HUDEP-2 (cell line): ENCODE measurements around the gene ZNF18.

ENCODE experiments used
- DNase-seq, 76 experiments: peaks; one replicate each; lab custom pipeline; 2025; ENCODE audit not compliant: unreplicated experiment in 76 of 76; lab: John Stamatoyannopoulos, UW

The ZNF18 gene

GRCh38 chr17:11997147-11997971 is at the start of gene ZNF18:
Gene ZNF18, minus strand, starts transcription at chr17:11997475. Its CDS starts 4,646 bp downstream, at chr17:11992829.
- peak; percentile 30 to 96 (median 91) for DNase-seq

GRCh38 chr17:12046786-12047185 is 49.5 kb upstream of the ZNF18 start:
- DNase-seq: peak in 2 of 76 experiments; percentile 9 to 36

GRCh38 chr17:12043702-12044101 is 46.4 kb upstream of the ZNF18 start:
- no peak for DNase-seq

- no peak for DNase-seq
These were observed 44.0 kb upstream of the ZNF18 start for GRCh38 chr17:12041312-12041711.

- no peak for DNase-seq
These were observed 43.2 kb upstream of the ZNF18 start for GRCh38 chr17:12040478-12040877.

- DNase-seq: no peak
These were observed 40.7 kb upstream of the ZNF18 start for GRCh38 chr17:12037970-12038369.

GRCh38 chr17:12035673-12036072 is 38.4 kb upstream of the ZNF18 start:
- DNase-seq: no peak

- no peak for DNase-seq
These were observed 37.3 kb upstream of the ZNF18 start for GRCh38 chr17:12034538-12034937.

GRCh38 chr17:12028611-12029010 is 31.3 kb upstream of the ZNF18 start:
- DNase-seq: no peak

GRCh38 chr17:12027658-12028057 is 30.4 kb upstream of the ZNF18 start:
- DNase-seq: no peak

- DNase-seq: no peak
These were observed 27.1 kb upstream of the ZNF18 start for GRCh38 chr17:12024327-12024726.

- DNase-seq: no peak
These were observed 25.0 kb upstream of the ZNF18 start for GRCh38 chr17:12022310-12022709.

- DNase-seq: no peak
These were observed 24.4 kb upstream of the ZNF18 start for GRCh38 chr17:12021623-12022140.

- peak in 70 of 76 experiments; percentile 12 to 93 (median 78) for DNase-seq
These were observed 23.7 kb upstream of the ZNF18 start, which contains the start of gene MAP2K4 for GRCh38 chr17:12020642-12021622. Gene MAP2K4, plus strand, starts transcription at chr17:12020877. Its CDS starts 10 bp downstream, at chr17:12020887.

- no peak for DNase-seq
These were observed 10.2 kb upstream of the ZNF18 start for GRCh38 chr17:12007466-12007865.

- no peak for DNase-seq
These were observed 2.4 kb upstream of the ZNF18 start for GRCh38 chr17:11999696-12000095.

- no peak for DNase-seq
These were observed 628 bp upstream of the ZNF18 start for GRCh38 chr17:11997972-11998233.

GRCh38 chr17:11996722-11997146 is 541 bp downstream of the ZNF18 start:
- DNase-seq: peak in 69 of 76 experiments; percentile 4 to 83 (median 59)

- no peak for DNase-seq
These were observed 5.8 kb downstream of the ZNF18 start for GRCh38 chr17:11991461-11991860.

GRCh38 chr17:11990363-11990983 is 6.8 kb downstream of the ZNF18 start:
- DNase-seq: no peak

GRCh38 chr17:11986942-11987329 is 10.3 kb downstream of the ZNF18 start:
- DNase-seq: peak in 6 of 76 experiments; percentile 8 to 11 (median 8)
